Right lobe of liver (tissue), 4 donors: ENCODE results near the gene HNMT.
"Not testable (repeated sequence)": the region's sequence is repeated elsewhere in the genome, so short reads cannot be mapped to it uniquely, and the experiment has no call there.

Experiments used
- POLR2A ChIP-seq: fragments of 450-650 bp; IDR thresholded peaks from one replicate; pipeline ENCODE4 v1.6.1; 2017; ENCODE audit warnings: antibody characterized with exemption, mild to moderate bottlenecking
- TF ChIP-seq, protein P1 (sequence below), 4 donors: fragments of 200-600 bp in 3 of 4; fragments of 450-650 bp in 1 of 4; IDR thresholded peaks; one replicate each; pipeline versions ENCODE4 v1.5.1 to v1.8.0; 2016 to 2022; ENCODE audit warnings: antibody characterized with exemption in 4 of 4, mild to moderate bottlenecking in 2 of 4
- donor health status: DM: no; HTN: no; CAD: no.
- donor health status: DM: no; HTN: no; CAD: no.
- donor health status: DM: no; HTN: yes; CAD: no.

DNA sequence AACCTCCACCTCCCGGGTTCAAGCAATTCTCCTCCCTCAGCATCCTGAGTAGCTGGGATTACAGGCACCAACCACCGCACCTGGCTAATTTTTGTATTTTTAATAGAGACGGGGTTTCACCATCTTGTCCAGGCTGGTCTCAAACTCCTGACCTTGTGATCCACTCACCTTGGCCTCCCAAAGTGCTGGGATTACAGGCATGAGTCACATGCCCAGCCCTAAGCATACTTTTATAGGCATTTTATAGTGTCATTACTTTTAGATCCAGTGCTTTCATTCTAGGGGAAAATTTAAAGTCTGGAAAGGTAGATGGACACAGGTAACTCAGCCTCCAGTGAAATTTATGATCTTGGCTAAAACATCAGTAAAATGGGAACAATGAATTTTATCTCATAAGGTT lies 7.0 kb downstream of the HNMT start:
- TF ChIP-seq, protein P1, sequence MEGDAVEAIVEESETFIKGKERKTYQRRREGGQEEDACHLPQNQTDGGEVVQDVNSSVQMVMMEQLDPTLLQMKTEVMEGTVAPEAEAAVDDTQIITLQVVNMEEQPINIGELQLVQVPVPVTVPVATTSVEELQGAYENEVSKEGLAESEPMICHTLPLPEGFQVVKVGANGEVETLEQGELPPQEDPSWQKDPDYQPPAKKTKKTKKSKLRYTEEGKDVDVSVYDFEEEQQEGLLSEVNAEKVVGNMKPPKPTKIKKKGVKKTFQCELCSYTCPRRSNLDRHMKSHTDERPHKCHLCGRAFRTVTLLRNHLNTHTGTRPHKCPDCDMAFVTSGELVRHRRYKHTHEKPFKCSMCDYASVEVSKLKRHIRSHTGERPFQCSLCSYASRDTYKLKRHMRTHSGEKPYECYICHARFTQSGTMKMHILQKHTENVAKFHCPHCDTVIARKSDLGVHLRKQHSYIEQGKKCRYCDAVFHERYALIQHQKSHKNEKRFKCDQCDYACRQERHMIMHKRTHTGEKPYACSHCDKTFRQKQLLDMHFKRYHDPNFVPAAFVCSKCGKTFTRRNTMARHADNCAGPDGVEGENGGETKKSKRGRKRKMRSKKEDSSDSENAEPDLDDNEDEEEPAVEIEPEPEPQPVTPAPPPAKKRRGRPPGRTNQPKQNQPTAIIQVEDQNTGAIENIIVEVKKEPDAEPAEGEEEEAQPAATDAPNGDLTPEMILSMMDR (IDR thresholded peaks at IDR 0.05): not testable (repeated sequence)
- not testable (repeated sequence) for TF ChIP-seq POLR2A
